Astrocyte (in vitro differentiated cells and primary cell): ENCODE measurements around the gene ANAPC7.

Experiments
- CTCF ChIP-seq: IDR thresholded peaks from 2 replicates; pipeline ENCODE4 v1.5.1; 2011; ENCODE audit warnings: low read depth, mild to moderate bottlenecking, inconsistent platforms, low read length, moderate library complexity; ENCODE audit not compliant: insufficient read depth
- EZH2 ChIP-seq: IDR thresholded peaks from 2 replicates; pipeline ENCODE4 v1.6.1; 2012; ENCODE audit warnings: mild to moderate bottlenecking, low read length, inconsistent platforms; ENCODE audit not compliant: insufficient read depth

- peak; percentile 5 for TF ChIP-seq CTCF
- no peak for TF ChIP-seq EZH2
These were observed 64.8 kb downstream of the ANAPC7 start for GRCh38 chr12:110338754-110339153.
